Effector memory CD8-positive, alpha-beta T cell (primary cell): ENCODE data around the gene P4HB.
A peak's percentile ranks its signal among the peaks of the same experiment; 100 is the strongest.

Experiments
- ATAC-seq: fragments of 150-1000 bp; cut with Tn5 transposase; replicated peaks from 2 replicates; pipeline ENCODE4 v1.10.0; 2021; ENCODE audit warnings: mild to moderate bottlenecking, moderate library complexity
- DNase-seq, 3 experiments: peaks; one replicate each; pipeline ENCODE4 v3.0.0; 2021
- H3K27ac Mint-ChIP-seq, 2 donors: one replicate each; pipeline ENCODE4 v1.8.0; 2022; ENCODE audit warnings: mild to moderate bottlenecking in 2 of 2, mixed read lengths in 2 of 2, moderate library complexity in 2 of 2
- H3K27me3 Mint-ChIP-seq, 2 donors: one replicate each; pipeline ENCODE4 v1.8.0; 2022; ENCODE audit warnings: mixed read lengths in 2 of 2
- H3K36me3 Mint-ChIP-seq: one replicate; pipeline ENCODE4 v1.8.0; 2022; ENCODE audit warnings: mild to moderate bottlenecking, moderate library complexity, mixed read lengths; ENCODE audit not compliant: insufficient read depth
- H3K4me1 Mint-ChIP-seq, 2 donors: one replicate each; pipeline ENCODE4 v1.8.0; 2022; ENCODE audit warnings: low read depth in 2 of 2, mixed read lengths in 2 of 2
- H3K4me3 Mint-ChIP-seq, 2 donors: one replicate each; pipeline ENCODE4 v1.8.0; 2022; ENCODE audit warnings: mild to moderate bottlenecking in 2 of 2, mixed read lengths in 2 of 2, moderate library complexity in 2 of 2
- H3K9me3 Mint-ChIP-seq, 2 donors: one replicate each; pipeline ENCODE4 v1.8.0; 2022; ENCODE audit warnings: mixed read lengths in 2 of 2

P4HB gene

GRCh38 chr17:81832608-81833159, 27.7 kb downstream of the P4HB start:
- peak; percentile 38 for ATAC-seq
- Mint-ChIP-seq H3K36me3 (peaks cover 9% of the 10 kb centered on the region), H3K9me3 (no peaks in the 10 kb centered on the region), H3K4me3 (peak overlapping the region; percentile 86 to 96), H3K27me3 (no peaks in the 10 kb centered on the region), H3K27ac (peak overlapping the region; percentile 83 to 95), H3K4me1 (peaks cover 27 to 28% of the 10 kb centered on the region in 2 donors)
- peak; percentile 27 to 41 (median 31) for DNase-seq

- Mint-ChIP-seq H3K27me3 (no peaks in the 10 kb centered on the region), H3K27ac (peak overlapping the region; percentile 83 to 95), H3K9me3 (no peaks in the 10 kb centered on the region), H3K36me3 (peaks cover 13% of the 10 kb centered on the region), H3K4me3 (peak overlapping the region; percentile 86 to 96), H3K4me1 (peaks cover 27 to 28% of the 10 kb centered on the region in 2 donors)
- peak; percentile 38 to 52 (median 47) for DNase-seq
- ATAC-seq = peak; percentile 64
Measured at GRCh38 chr17:81831957-81832607, 28.3 kb downstream of the P4HB start.

- Mint-ChIP-seq H3K4me1 (peaks cover 27 to 28% of the 10 kb centered on the region in 2 donors), H3K4me3 (peak overlapping the region; percentile 86 to 96), H3K27ac (peak overlapping the region; percentile 83 to 95), H3K36me3 (peaks cover 13% of the 10 kb centered on the region), H3K9me3 (no peaks in the 10 kb centered on the region), H3K27me3 (no peaks in the 10 kb centered on the region)
- DNase-seq (no peak), ATAC-seq (no peak)
Measured at GRCh38 chr17:81831563-81831956, 28.8 kb downstream of the P4HB start.

GRCh38 chr17:81829858-81830257, 30.5 kb downstream of the P4HB start:
- Mint-ChIP-seq H3K4me1 (peaks cover 32 to 33% of the 10 kb centered on the region in 2 donors), H3K9me3 (no peaks in the 10 kb centered on the region), H3K36me3 (peaks cover 13% of the 10 kb centered on the region), H3K4me3 (no peak overlapping the region), H3K27me3 (no peaks in the 10 kb centered on the region), H3K27ac (peak overlapping the region in 1 of 2 donors; percentile 64)
- DNase-seq (no peak), ATAC-seq (no peak)

GRCh38 chr17:81828656-81829055, 31.7 kb downstream of the P4HB start:
- Mint-ChIP-seq H3K36me3 (peaks cover 11% of the 10 kb centered on the region), H3K4me1 (peaks cover 30 to 33% of the 10 kb centered on the region in 2 donors), H3K27me3 (no peaks in the 10 kb centered on the region), H3K27ac (peak overlapping the region in 1 of 2 donors; percentile 67), H3K4me3 (no peak overlapping the region), H3K9me3 (no peaks in the 10 kb centered on the region)
- no peak for DNase-seq
- ATAC-seq = no peak

GRCh38 chr17:81825841-81826466, 34.4 kb downstream of the P4HB start:
- Mint-ChIP-seq H3K9me3 (no peaks in the 10 kb centered on the region), H3K36me3 (peaks cover 10% of the 10 kb centered on the region), H3K27ac (peak overlapping the region in 1 of 2 donors; percentile 44), H3K4me1 (peaks cover 14 to 21% of the 10 kb centered on the region in 2 donors), H3K27me3 (no peaks in the 10 kb centered on the region), H3K4me3 (no peak overlapping the region)
- DNase-seq (no peak), ATAC-seq (no peak)

- DNase-seq (no peak), ATAC-seq (no peak)
- H3K4me1 Mint-ChIP-seq = peaks cover 10 to 13% of the 10 kb centered on the region in 2 donors
- no peaks in the 10 kb centered on the region for H3K9me3 Mint-ChIP-seq
- peaks cover 10% of the 10 kb centered on the region for H3K36me3 Mint-ChIP-seq
- no peak overlapping the region for H3K27ac Mint-ChIP-seq
- H3K4me3 Mint-ChIP-seq = no peak overlapping the region
- no peaks in the 10 kb centered on the region for H3K27me3 Mint-ChIP-seq
Measured at GRCh38 chr17:81824595-81824994, 35.7 kb downstream of the P4HB start.

GRCh38 chr17:81823820-81824550, 36.4 kb downstream of the P4HB start:
- no peaks in the 10 kb centered on the region for H3K27me3 Mint-ChIP-seq
- H3K36me3 Mint-ChIP-seq = peaks cover 10% of the 10 kb centered on the region
- peaks cover 9 to 12% of the 10 kb centered on the region in 2 donors for H3K4me1 Mint-ChIP-seq
- H3K27ac Mint-ChIP-seq = no peak overlapping the region
- no peaks in the 10 kb centered on the region for H3K9me3 Mint-ChIP-seq
- ATAC-seq (no peak), DNase-seq (no peak)
- H3K4me3 Mint-ChIP-seq = no peak overlapping the region

GRCh38 chr17:81822996-81823819, 37.1 kb downstream of the P4HB start:
- Mint-ChIP-seq H3K36me3 (peaks cover 10% of the 10 kb centered on the region), H3K9me3 (no peaks in the 10 kb centered on the region), H3K27ac (no peak overlapping the region), H3K4me3 (no peak overlapping the region), H3K27me3 (no peaks in the 10 kb centered on the region), H3K4me1 (peaks cover 4 to 6% of the 10 kb centered on the region in 2 donors)
- DNase-seq (no peak), ATAC-seq (no peak)

GRCh38 chr17:81822312-81822637, 38.1 kb downstream of the P4HB start:
- DNase-seq (no peak), ATAC-seq (no peak)
- H3K27ac Mint-ChIP-seq = no peak overlapping the region
- H3K4me1 Mint-ChIP-seq = peaks cover 4 to 6% of the 10 kb centered on the region in 2 donors
- H3K4me3 Mint-ChIP-seq = no peak overlapping the region
- H3K36me3 Mint-ChIP-seq = peaks cover 2% of the 10 kb centered on the region
- H3K9me3 Mint-ChIP-seq = no peaks in the 10 kb centered on the region
- H3K27me3 Mint-ChIP-seq = no peaks in the 10 kb centered on the region

GRCh38 chr17:81821603-81822311, 38.6 kb downstream of the P4HB start:
- no peak for DNase-seq
- H3K27ac Mint-ChIP-seq = no peak overlapping the region
- no peaks in the 10 kb centered on the region for H3K9me3 Mint-ChIP-seq
- ATAC-seq = no peak
- H3K4me1 Mint-ChIP-seq = peaks cover 4 to 6% of the 10 kb centered on the region in 2 donors
- peaks cover 2% of the 10 kb centered on the region for H3K36me3 Mint-ChIP-seq
- no peaks in the 10 kb centered on the region for H3K27me3 Mint-ChIP-seq
- no peak overlapping the region for H3K4me3 Mint-ChIP-seq

GRCh38 chr17:81821147-81821546, 39.2 kb downstream of the P4HB start:
- no peaks in the 10 kb centered on the region for H3K27me3 Mint-ChIP-seq
- H3K36me3 Mint-ChIP-seq = peaks cover 2% of the 10 kb centered on the region
- peaks cover 2 to 4% of the 10 kb centered on the region in 2 donors for H3K4me1 Mint-ChIP-seq
- no peak for DNase-seq
- no peak overlapping the region for H3K4me3 Mint-ChIP-seq
- no peak for ATAC-seq
- no peak overlapping the region for H3K27ac Mint-ChIP-seq
- no peaks in the 10 kb centered on the region for H3K9me3 Mint-ChIP-seq
